ENCODE measurements around the gene ATAT1.
A peak's percentile ranks its signal among the peaks of the same experiment; 100 is the strongest.

ATAT1 gene

DNA sequence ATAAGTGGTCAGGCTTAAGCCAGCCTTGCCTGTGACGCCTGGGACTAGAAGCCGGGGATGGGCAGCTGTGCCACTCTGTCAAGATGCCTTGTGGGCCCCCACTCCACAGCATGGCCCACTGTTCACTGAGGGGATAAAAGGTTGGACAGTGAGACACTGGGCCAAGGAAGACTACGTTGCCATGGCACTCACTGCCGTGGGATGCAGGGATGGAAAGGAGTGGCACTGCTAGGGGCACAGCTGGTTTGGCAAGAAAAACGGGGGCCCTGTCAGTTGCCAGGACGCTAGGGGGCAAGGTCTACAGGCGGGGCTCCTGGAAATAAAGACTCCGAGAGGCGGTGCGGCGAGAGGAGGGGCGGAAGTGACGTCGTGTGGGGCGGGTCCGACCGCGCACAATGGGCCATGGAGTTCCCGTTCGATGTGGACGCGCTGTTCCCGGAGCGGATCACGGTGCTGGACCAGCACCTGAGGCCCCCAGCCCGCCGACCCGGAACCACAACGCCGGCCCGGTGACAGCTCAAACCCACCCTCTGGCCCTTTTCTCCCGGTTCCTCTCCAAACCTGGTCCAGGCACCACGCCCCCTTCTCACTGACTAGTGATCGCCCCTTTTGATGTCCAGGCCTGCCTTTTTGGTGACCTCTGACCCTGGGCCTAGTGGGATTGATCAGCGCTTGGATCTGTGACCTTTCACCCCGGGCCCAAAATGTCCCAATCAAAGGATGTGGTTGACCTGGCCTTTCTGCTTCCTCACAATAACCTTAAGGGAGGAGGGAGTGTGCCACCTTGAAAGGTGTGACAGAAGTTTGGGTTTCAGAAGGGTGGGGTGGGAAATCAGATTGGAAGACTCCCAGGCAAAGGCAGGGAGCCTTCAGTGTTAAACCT is at the start of gene ATAT1:
Gene ATAT1 (plus strand): TSS at position 391 of the 883 bp plus-strand sequence.
- DNase-seq (ENCODE audit: extremely low read depth in 1 of 2, low read depth in 1 of 2): peak; percentile 81 to 83

DNA sequence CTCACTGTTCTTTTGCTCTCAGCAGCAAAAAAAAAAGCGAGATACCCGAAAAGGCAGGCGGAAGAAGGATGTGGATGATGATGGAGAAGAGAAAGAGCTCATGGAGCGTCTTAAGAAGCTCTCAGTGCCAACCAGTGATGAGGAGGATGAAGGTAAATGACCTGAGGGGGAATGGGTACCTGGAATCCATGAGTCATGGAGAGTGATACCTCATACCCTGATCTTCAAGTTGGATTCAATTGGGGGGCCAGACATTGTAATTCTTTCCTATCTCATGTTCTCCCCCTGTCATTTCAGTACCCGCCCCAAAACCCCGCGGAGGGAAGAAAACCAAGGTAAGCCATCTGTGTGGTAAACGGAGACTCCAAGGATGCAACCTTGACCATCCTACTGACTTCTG is 48.6 kb upstream of the ATAT1 start:
- DNase-seq (ENCODE audit: extremely low read depth in 1 of 2, low read depth in 1 of 2): no peak

DNA sequence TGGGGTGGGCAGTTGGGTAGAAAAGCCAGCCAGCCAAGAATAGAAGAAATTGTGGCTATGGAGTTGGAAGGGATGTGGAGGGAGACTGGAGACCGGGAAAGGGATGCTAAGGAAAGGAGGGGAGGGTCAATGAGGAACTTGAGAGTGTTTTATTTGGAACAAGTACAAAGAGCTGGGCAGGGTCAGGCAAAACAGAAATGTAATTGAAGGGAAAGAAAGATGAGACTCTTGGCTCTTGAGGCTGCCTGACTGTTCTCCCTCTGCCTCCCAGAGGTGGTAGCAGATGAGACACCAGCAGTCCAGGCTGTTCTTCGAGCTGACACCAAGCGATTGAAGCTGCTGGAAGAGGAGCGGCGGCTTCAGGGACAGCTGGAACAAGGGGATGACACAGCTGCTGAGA is 42.8 kb upstream of the ATAT1 start:
- no peak for DNase-seq (ENCODE audit: extremely low read depth in 1 of 2, low read depth in 1 of 2)

DNA sequence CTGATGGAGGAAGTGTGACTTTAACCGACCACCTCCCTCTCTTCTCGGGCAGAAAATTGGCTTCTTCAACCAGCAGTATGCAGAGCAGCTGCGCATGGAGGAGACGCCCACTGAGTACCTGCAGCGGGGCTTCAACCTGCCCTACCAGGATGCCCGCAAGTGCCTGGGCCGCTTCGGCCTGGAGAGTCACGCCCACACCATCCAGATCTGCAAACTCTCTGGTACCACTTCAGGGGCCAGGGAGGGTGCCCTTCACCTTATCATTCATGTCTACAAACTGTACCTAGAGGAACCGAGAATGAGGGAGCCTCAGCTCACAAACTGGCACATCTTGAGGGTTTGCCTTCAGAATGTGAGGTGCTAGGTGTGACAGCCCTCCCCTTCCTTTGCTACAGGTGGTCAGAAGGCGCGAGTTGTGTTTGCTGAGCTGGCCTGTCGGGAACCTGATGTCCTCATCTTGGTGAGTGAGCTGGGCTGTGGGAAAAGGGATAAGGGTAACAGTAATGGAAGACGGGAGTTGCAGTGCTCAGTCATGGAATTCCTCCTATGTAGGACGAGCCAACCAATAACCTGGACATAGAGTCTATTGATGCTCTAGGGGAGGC is 36.8 kb upstream of the ATAT1 start:
- DNase-seq (ENCODE audit: extremely low read depth in 1 of 2, low read depth in 1 of 2): no peak

DNA sequence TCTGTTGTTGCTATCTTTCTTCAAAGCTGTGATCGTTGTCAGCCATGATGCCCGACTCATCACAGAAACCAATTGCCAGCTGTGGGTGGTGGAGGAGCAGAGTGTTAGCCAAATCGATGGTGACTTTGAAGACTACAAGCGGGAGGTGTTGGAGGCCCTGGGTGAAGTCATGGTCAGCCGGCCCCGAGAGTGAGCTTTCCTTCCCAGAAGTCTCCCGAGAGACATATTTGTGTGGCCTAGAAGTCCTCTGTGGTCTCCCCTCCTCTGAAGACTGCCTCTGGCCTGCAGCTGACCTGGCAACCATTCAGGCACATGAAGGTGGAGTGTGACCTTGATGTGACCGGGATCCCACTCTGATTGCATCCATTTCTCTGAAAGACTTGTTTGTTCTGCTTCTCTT is 36.2 kb upstream of the ATAT1 start:
- no peak for DNase-seq (ENCODE audit: extremely low read depth in 1 of 2, low read depth in 1 of 2)

DNA sequence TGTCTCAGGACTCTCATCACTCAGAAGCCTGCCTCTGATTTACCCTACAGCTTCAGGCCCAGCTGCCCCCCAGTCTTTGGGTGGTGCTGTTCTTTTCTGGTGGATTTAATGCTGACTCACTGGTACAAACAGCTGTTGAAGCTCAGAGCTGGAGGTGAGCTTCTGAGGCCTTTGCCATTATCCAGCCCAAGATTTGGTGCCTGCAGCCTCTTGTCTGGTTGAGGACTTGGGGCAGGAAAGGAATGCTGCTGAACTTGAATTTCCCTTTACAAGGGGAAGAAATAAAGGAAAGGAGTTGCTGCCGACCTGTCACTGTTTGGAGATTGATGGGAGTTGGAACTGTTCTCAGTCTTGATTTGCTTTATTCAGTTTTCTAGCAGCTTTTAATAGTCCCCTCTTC is 35.7 kb upstream of the ATAT1 start:
- no peak for DNase-seq (ENCODE audit: extremely low read depth in 1 of 2, low read depth in 1 of 2)

DNA sequence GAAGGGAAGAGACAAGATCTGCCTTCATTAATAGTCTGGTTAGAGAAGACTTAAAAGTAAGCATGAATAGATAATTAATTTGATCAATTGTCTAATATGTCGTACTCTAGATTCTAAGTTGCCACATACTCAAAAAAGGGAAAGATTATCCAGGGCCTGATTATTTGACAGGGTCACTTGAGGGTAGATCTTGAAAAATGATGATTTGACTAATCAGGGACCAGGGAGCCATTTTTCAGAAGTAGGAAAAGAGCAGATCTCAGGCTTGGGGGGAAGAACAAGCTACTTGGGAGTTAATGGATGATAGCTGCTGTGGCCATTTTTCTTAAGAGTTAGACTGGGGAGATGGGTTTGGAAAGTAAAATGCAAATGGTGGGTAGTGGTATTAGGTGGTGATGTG is 34.4 kb upstream of the ATAT1 start:
- no peak for DNase-seq (ENCODE audit: extremely low read depth in 1 of 2, low read depth in 1 of 2)

DNA sequence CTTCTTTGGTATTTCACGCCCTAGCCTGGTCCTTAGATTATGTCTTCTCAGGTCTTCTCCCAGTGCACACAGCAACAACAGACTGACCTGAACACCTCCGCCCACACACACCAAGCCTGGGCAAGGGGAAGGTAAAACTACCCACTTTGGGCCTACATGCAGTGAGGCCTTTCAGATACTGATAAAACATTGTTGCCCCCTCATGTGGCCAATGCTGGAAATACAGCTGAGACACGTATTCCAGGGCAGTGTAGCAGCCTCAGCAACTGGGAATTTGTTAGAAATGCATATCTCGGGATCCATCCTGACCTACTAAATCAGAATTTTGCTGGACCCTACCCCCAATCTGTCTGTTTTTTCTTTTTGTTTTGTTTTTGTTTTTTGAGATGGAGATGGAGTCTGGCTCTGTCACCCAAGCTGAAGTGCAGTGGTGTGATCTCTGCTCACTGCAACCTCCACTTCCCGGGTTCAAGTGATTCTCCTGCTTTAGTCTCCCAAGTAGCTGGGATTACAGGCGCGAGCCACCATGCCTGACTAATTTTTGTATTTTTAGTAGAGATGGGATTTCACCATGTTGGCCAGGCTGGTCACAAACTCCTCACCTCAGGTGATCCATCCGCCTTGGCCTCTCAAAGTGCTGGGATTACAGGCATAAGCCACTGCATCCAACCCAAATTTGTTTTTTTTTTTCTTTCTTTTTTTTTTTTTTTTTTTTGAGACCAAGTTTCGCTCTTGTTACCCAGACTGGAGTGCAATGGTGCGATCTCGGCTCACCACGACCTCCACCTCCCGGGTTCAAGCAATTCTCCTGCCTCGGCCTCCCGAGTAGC is 29.1 kb upstream of the ATAT1 start:
- peak; percentile 42 to 68 for DNase-seq (ENCODE audit: extremely low read depth in 1 of 2, low read depth in 1 of 2)

DNA sequence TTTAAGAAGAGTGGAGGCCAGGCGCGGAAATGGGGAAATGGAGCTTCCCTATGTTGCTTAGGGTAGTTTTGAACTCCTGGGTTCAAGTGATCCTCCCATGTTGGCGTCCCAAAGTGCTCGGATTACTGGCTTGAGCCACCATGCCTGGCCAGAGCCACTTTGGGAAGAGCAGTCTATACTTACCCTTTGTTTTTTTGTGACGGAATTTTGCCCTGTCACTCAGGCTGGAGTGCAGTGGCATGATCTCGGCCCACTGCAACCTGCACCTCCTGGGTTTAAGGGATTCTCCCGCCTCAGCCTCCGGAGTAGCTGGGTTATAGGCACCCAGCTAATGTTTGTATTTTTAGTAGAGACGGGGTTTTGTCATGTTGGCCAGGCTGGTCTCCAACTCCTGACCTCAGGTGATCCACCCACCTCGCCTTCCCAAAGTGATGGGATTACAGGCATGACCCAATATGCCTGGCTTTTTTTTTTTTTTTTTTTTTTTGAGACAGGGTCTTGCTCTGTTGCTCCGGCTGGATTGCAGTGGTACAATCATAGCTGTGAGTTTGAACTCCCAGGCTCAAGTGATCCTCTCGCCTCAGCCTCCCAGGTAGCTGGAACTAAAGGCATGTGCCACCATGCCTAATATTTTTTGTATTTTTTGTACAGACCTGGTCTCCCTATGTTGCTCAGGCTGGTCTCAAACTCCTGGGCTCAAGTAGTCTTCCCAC is 27.6 kb upstream of the ATAT1 start:
- DNase-seq (ENCODE audit: extremely low read depth in 1 of 2, low read depth in 1 of 2): no peak

DNA sequence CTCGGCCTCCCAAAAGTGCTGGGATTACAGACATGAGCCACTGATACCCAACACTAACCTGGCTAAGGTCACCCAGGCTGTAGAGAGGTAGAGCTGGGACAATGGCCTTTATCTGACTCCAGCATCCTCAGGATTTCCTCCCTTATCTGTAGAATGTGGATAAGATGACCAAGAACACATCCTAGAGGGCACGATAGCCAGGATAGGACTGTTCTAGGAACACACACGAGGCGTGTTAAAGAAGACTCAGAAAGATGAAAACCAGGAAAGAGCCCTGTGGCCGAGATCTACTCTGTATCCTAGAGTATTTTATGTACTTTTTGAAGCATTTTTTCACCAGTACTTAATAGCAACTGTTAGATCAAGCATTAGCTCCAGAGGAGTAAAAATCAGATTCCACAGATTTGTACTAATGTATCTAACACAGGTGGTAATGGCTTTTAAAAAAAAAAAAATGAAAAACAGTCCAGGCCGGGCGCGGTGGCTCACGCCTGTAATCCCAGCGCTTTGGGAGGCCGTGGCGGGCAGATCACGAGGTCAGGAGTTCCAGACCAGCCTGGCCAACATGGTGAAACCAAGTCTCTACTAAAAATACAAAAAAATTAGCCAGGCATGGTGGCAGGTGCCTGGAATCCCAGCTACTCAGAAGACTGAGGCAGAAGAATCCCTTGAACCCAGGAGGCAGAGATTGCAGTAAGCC is 26.9 kb upstream of the ATAT1 start:
- no peak for DNase-seq (ENCODE audit: extremely low read depth in 1 of 2, low read depth in 1 of 2)

DNA sequence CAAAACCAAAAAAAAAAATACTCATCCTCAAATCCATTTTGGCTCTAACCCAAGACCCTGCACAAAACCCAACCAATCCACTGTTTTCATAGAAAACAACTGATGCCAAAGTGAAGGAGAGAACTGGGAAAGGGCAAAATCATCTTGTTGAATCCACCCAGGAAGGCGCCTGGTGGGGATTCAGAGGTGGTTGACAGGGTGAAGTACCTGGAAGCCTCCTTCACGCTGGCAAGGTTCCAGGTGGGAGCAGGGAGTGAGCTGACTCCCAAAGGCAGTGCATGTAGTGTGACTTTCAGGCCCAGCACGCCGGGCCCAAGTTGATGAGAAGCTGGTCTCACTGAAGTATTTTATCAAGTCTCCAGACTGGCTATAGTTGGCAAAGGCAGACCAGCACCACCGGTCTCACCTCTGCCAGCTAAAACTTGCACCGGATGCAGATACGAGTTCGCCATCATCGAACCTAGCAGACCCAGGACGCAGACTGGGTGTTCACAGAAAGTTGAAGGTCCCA is 26.2 kb upstream of the ATAT1 start:
- no peak for DNase-seq (ENCODE audit: extremely low read depth in 1 of 2, low read depth in 1 of 2)

DNA sequence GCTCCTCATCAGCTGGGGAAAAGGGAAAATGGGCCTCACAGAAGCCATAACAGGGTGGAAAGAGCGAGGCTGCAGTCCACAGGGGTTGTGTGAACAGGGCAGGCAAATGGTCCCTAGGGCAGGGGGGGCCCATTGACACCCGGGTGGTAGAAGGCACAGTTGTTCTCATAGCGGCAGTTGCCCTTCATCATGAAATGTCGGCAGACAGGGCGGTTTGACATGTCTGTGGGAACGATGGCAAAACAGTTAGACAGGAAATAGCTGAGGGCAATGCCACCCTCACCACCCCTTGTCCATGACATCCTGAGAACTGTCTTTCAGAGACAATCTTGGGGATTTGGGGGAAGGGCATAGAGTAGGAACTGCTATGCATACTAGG is 25.2 kb upstream of the ATAT1 start:
- no peak for DNase-seq (ENCODE audit: extremely low read depth in 1 of 2, low read depth in 1 of 2)

DNA sequence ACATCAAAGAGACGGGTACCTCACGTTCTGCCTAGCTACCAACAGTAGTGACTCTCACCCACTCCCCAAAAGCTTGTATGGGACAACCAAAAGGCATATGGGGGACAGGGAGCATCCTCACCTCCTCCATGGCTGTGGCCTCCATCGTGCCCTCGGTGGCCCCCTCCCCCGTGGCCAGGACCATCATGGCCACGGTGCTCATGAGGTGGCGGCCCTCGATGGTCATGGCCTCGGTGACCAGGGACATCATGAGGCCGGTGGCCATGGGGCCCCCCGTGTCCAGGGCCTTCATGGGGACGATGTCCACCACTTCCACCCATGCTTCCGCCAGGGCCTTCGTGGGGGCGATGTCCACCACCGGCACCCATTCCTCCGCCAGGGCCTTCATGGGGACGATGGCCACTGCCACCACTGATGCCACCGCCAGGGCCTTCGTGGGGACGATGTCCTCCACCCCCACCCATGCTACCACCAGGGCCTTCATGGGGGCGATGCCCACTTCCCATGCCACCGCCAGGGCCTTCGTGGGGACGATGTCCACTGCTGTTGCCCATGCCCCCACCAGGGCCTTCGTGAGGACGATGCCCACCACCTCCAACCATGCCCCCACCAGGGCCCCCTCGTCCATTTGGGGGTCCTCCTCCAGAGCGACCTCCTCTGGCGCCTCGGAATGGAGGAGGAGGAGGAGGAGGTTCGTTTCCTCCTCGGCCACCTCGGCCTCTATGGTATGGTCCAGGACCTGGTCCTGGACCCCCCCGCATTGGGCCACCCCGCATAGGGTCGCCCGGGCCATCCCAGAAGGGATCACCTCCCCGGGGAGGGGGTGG is 24.6 kb upstream of the ATAT1 start:
- DNase-seq (ENCODE audit: extremely low read depth in 1 of 2, low read depth in 1 of 2): no peak

DNA sequence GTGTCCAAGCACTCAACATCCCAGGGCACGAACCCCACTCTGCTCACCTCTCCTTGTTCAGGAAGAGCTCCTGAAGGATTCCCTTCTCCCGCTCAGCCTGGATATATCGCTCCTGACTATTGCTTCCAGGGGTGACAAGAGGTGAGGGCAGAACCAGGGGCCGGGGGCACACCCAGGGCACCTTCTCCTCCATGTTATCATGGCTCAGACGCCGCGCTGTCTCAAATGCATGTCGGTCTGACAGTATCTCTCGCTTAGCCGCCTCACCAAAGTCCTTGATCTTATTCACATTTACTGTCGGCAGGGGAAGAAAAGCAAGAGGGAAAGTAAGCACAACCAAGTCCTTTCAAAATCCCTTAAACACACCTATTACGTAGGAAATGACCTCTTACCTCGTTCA is 22.7 kb upstream of the ATAT1 start:
- DNase-seq (ENCODE audit: extremely low read depth in 1 of 2, low read depth in 1 of 2): no peak

DNA sequence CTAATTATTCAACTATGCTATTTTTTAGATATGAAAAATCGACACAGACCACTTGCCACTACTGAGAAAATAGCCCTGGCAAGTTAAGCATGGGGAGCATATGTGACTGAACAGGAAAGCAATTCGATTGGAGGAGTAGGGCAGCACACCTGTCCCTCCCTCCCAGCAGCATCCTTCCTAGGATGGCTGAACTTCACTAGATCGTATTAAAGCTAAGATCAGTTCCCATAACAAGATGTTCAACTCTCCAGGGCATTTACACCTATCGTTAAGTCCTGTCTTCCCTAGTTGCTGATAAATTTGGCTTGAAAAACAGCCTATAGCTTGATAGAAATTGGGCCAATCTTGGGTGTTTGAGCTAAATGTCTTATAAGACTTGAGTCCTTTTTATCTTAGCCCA is 16.6 kb upstream of the ATAT1 start:
- DNase-seq (ENCODE audit: extremely low read depth in 1 of 2, low read depth in 1 of 2): no peak

DNA sequence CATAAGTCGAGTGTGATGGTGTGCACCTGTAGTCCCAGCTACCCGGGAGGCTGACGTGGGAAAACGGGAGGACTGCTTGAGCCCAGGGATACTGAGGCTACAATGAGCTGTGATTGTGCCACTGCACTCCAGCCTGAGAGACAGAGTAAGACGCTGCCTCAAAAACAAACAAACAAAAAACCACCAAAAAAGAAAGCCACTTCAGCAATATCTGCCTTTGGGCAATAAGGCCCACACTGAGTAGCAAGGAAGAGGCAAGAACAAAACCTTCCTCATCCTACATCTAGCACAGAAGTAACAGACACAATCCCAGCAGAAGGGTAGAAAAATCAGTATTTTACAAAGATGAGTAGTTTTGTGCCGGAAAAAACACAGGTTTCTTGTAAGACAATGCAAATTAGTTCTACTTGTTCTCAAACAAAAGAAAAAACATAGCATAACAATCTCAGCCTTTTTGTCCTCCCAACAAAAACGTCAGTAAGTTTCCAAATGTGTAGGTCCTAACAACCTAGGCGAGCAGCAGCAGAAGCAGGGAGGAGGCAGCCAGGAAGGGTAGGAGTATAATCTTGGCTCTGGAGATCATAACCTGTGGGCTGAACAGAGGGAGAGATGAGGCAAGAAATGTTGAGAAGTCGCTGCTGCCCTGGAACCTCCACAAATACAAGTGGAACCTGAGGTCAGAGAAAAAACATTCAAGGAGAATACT is 15.4 kb upstream of the ATAT1 start:
- no peak for DNase-seq (ENCODE audit: extremely low read depth in 1 of 2, low read depth in 1 of 2)

DNA sequence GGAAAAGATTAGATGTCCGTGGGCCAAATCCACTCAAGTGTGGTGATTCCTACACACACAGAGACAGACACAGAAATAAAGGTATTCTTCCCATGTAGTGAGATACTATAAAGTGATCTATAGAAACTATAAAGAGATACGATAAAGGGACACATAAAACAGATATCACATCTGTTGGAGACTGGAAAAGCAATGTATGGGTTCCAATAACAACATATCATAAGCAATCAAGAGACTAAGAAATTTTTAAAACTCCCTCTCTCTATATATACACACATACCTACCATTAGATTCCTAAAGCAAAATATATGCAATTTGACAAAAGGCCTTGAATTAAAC is 14.8 kb upstream of the ATAT1 start:
- no peak for DNase-seq (ENCODE audit: extremely low read depth in 1 of 2, low read depth in 1 of 2)

DNA sequence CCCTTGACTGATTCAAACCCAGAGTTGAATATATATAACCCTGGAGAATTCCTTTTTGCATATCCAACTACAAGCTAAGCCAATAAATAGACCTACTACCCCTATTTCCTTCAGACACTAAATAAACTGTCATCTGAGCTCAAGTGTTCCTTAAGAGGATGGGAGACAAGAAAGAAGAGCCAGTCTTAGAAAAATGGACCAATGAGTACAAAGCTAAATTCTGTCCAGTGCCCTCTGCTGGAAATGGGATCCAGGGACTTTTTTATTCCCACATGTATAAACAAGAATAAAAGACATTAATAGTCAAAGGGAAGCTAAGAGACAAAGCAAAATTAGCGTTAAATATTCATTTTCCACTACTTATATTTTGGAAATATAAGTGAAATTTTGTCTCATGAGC is 14.5 kb upstream of the ATAT1 start:
- DNase-seq (ENCODE audit: extremely low read depth in 1 of 2, low read depth in 1 of 2): no peak

DNA sequence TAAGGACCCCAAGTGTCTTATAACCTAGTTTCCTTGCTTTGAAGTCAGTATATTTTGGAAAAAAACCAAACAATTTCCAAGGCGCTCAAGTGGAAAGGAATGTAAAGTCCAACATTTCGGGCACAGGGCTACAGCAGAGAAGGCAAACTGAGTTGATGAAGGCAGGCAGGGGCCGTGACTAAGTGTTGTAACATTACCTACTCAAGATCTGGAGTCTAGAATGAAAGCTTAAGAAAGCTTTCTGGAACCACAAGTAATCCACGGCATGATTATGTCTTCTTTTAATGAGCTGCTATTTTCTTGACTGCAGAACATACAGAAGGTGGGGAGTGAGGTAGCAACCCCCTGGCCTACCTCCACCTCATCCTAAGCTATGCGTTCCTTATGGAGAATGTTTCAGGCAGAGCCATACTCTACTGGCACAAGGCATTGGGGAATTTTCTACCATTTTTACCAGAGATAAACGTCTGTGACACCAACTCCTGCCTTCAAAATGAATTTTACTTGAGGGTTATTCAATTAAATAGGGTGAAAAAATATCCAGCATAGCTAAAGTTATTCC is 13.9 kb upstream of the ATAT1 start:
- DNase-seq (ENCODE audit: extremely low read depth in 1 of 2, low read depth in 1 of 2): no peak

Data from activated CD8-positive, alpha-beta memory T cell treated with anti-CD3 and anti-CD28 coated beads for 1 hour (primary cell).